ENCODE data around the gene OLFM1. TPM values are rescaled to one million over a fixed set of nuclear protein-coding genes. Genes with fewer than 3 reads are reported as not detected.

OLFM1 gene
- polyA plus RNA-seq, 1 donor (not counting 4 experiments of a cell fraction or from before 2014, with no cell fraction given): 0.25 TPM

GRCh38 chr9:135116371-135116770, 28.9 kb downstream of the OLFM1 start:
- Histone ChIP-seq H2AFZ (ENCODE audit: control insufficient read depth, low read length) (no peak overlapping the region), H3K4me1 (ENCODE audit: control insufficient read depth, extremely low read depth, insufficient read depth, low read length) (no peaks in the 10 kb centered on the region), H3K27me3 (ENCODE audit: control insufficient read depth, extremely low read depth, insufficient read depth, low read length) (no peaks in the 10 kb centered on the region), H3K36me3 (ENCODE audit: control insufficient read depth in 2 of 2, extremely low read depth in 1 of 2, insufficient read depth in 2 of 2, low read length in 2 of 2) (no peaks in the 10 kb centered on the region), H3K4me3 (ENCODE audit: control insufficient read depth in 2 of 3, extremely low read depth in 1 of 3, insufficient read depth in 2 of 3, low read depth in 1 of 3, low read length in 3 of 3) (no peak overlapping the region), H3K9me1 (ENCODE audit: control insufficient read depth, extremely low read depth, insufficient read depth, low read length) (no peaks in the 10 kb centered on the region), H3K9me3 (ENCODE audit: control insufficient read depth, low read depth, low read length) (peaks cover 5% of the 10 kb centered on the region), H4K20me1 (ENCODE audit: control insufficient read depth, extremely low read depth, insufficient read depth, low read length) (no peaks in the 10 kb centered on the region), H3K9ac (ENCODE audit: control insufficient read depth, extremely low read depth, insufficient read depth, low read length) (no peak overlapping the region), H3K27ac (ENCODE audit: control insufficient read depth, insufficient read depth, low read length) (no peak overlapping the region), H3K79me2 (ENCODE audit: control insufficient read depth, insufficient read depth, low read length) (no peaks in the 10 kb centered on the region), H3K4me2 (ENCODE audit: control insufficient read depth, extremely low read depth, insufficient read depth, low read depth, low read length) (no peak overlapping the region)
- DNase-seq (ENCODE audit: low read depth, low spot score) (no peak), FAIRE-seq (no peak)
- TF ChIP-seq CTCF (optimal IDR thresholded peaks at IDR 0.05 in 1 of 3, IDR thresholded peaks at IDR 0.05 in 1 of 3, conservative IDR thresholded peaks at IDR 0.05 in 1 of 3; ENCODE audit: extremely low read depth in 1 of 3, insufficient read depth in 2 of 3, low read length in 3 of 3): no peak
- no peak for TF ChIP-seq EZH2 (IDR thresholded peaks at IDR 0.05; ENCODE audit: low read length)
- dilution Hi-C loops (cut with MboI; ENCODE audit: extremely low pct_ligation_motif_present, low sequenced_read_pairs): no loop called here

- dilution Hi-C loops (cut with MboI; ENCODE audit: extremely low pct_ligation_motif_present, low sequenced_read_pairs): no loop called here
- H3K9ac ChIP-seq (ENCODE audit: control insufficient read depth, extremely low read depth, insufficient read depth, low read length): no peak overlapping the region
These were observed 29.4 kb downstream of the OLFM1 start for GRCh38 chr9:135116881-135117280.

More at GRCh38 chr9:135116881-135117280, 29.4 kb downstream of the OLFM1 start:
- H3K4me2 ChIP-seq (ENCODE audit: control insufficient read depth, extremely low read depth, insufficient read depth, low read depth, low read length): no peak overlapping the region
- H3K9me3 ChIP-seq (ENCODE audit: control insufficient read depth, low read depth, low read length): peaks cover 5% of the 10 kb centered on the region
- no peaks in the 10 kb centered on the region for H3K9me1 ChIP-seq (ENCODE audit: control insufficient read depth, extremely low read depth, insufficient read depth, low read length)
- H4K20me1 ChIP-seq (ENCODE audit: control insufficient read depth, extremely low read depth, insufficient read depth, low read length): no peaks in the 10 kb centered on the region
- H2AFZ ChIP-seq (ENCODE audit: control insufficient read depth, low read length): no peak overlapping the region
- H3K36me3 ChIP-seq (ENCODE audit: control insufficient read depth in 2 of 2, extremely low read depth in 1 of 2, insufficient read depth in 2 of 2, low read length in 2 of 2): no peaks in the 10 kb centered on the region
- no peak for FAIRE-seq
- H3K79me2 ChIP-seq (ENCODE audit: control insufficient read depth, insufficient read depth, low read length): no peaks in the 10 kb centered on the region
- no peak overlapping the region for H3K4me3 ChIP-seq (ENCODE audit: control insufficient read depth in 2 of 3, extremely low read depth in 1 of 3, insufficient read depth in 2 of 3, low read depth in 1 of 3, low read length in 3 of 3)
- no peaks in the 10 kb centered on the region for H3K27me3 ChIP-seq (ENCODE audit: control insufficient read depth, extremely low read depth, insufficient read depth, low read length)
- DNase-seq (ENCODE audit: low read depth, low spot score): no peak
- H3K4me1 ChIP-seq (ENCODE audit: control insufficient read depth, extremely low read depth, insufficient read depth, low read length): no peaks in the 10 kb centered on the region
- no peak overlapping the region for H3K27ac ChIP-seq (ENCODE audit: control insufficient read depth, insufficient read depth, low read length)
- no peak for TF ChIP-seq EZH2 (IDR thresholded peaks at IDR 0.05; ENCODE audit: low read length)
- no peak for TF ChIP-seq CTCF (optimal IDR thresholded peaks at IDR 0.05 in 1 of 3, IDR thresholded peaks at IDR 0.05 in 1 of 3, conservative IDR thresholded peaks at IDR 0.05 in 1 of 3; ENCODE audit: extremely low read depth in 1 of 3, insufficient read depth in 2 of 3, low read length in 3 of 3)

All from keratinocyte (primary cell).